ENCODE measurements around the gene SPATA18. TPM values are rescaled to one million over a fixed set of nuclear protein-coding genes. Genes with fewer than 3 reads are reported as not detected.

Gene SPATA18
- total RNA-seq, 4 donors from 2014 or later = 0.46 to 2.6 (median 1.5) TPM

GRCh38 chr4:52105276-52105675, 54.2 kb downstream of the SPATA18 start:
- DNase-seq (no peak), ATAC-seq (no peak)
- Histone ChIP-seq H3K36me3 (no peaks in the 10 kb centered on the region), H3K4me1 (peaks cover 7 to 17% of the 10 kb centered on the region in 2 donors), H3K4me3 (no peak overlapping the region), H3K27me3 (no peaks in the 10 kb centered on the region), H3K9me3 (no peaks in the 10 kb centered on the region), H3K27ac (no peak overlapping the region)
- TF ChIP-seq CTCF (IDR thresholded peaks at IDR 0.05 in 4 of 5, conservative IDR thresholded peaks at IDR 0.05 in 1 of 5) (no peak), POLR2A (IDR thresholded peaks at IDR 0.05) (no peak)
- in situ Hi-C loops (cut with MboI; ENCODE audit: low sequenced_read_pairs in 4 of 4) = loop anchor here in 1 of 4 donors (25.0 kb wide), 1 partner anchor 882 kb away; no protein-coding TSS in a partner anchor
- intact Hi-C loops (cut with DNase I; ENCODE audit: low total_unique reads) = no loop called here

GRCh38 chr4:52106191-52106590, 55.1 kb downstream of the SPATA18 start:
- DNase-seq (no peak), ATAC-seq (no peak)
- no peaks in the 10 kb centered on the region for H3K9me3 ChIP-seq
- no peak for TF ChIP-seq CTCF (IDR thresholded peaks at IDR 0.05 in 4 of 5, conservative IDR thresholded peaks at IDR 0.05 in 1 of 5)
- no peak for TF ChIP-seq POLR2A (IDR thresholded peaks at IDR 0.05)
- H3K4me3 ChIP-seq = no peak overlapping the region
- H3K36me3 ChIP-seq = no peaks in the 10 kb centered on the region
- intact Hi-C loops (cut with DNase I; ENCODE audit: low total_unique reads) = no loop called here
- no peak overlapping the region for H3K27ac ChIP-seq
- in situ Hi-C loops (cut with MboI; ENCODE audit: low sequenced_read_pairs in 4 of 4) = loop anchor here in 1 of 4 donors (25.0 kb wide), 1 partner anchor 881 kb away; no protein-coding TSS in a partner anchor
- H3K4me1 ChIP-seq = peaks cover 7 to 17% of the 10 kb centered on the region in 2 donors
- H3K27me3 ChIP-seq = no peaks in the 10 kb centered on the region

- intact Hi-C loops (cut with DNase I; ENCODE audit: low total_unique reads) (no loop called here), in situ Hi-C loops (cut with MboI; ENCODE audit: low sequenced_read_pairs in 4 of 4) (loop anchor here in 1 of 4 donors (25.0 kb wide), 1 partner anchor 881 kb away; no protein-coding TSS in a partner anchor)
- no peak for DNase-seq
- TF ChIP-seq CTCF (IDR thresholded peaks at IDR 0.05 in 4 of 5, conservative IDR thresholded peaks at IDR 0.05 in 1 of 5) (no peak), POLR2A (IDR thresholded peaks at IDR 0.05) (no peak)
- peak; percentile 68 to 75 for ATAC-seq
- Histone ChIP-seq H3K4me1 (peaks cover 7 to 17% of the 10 kb centered on the region in 2 donors), H3K4me3 (no peak overlapping the region), H3K27ac (no peak overlapping the region), H3K36me3 (no peaks in the 10 kb centered on the region), H3K9me3 (no peaks in the 10 kb centered on the region), H3K27me3 (no peaks in the 10 kb centered on the region)
Observed at GRCh38 chr4:52106660-52107059, 55.6 kb downstream of the SPATA18 start.

GRCh38 chr4:52107336-52107735, 56.2 kb downstream of the SPATA18 start:
- no peaks in the 10 kb centered on the region for H3K9me3 ChIP-seq
- DNase-seq = no peak
- no peaks in the 10 kb centered on the region for H3K36me3 ChIP-seq
- ATAC-seq = no peak
- no peaks in the 10 kb centered on the region for H3K27me3 ChIP-seq
- intact Hi-C loops (cut with DNase I; ENCODE audit: low total_unique reads) (no loop called here), in situ Hi-C loops (cut with MboI; ENCODE audit: low sequenced_read_pairs in 4 of 4) (loop anchor here in 1 of 4 donors (25.0 kb wide), 1 partner anchor 880 kb away; no protein-coding TSS in a partner anchor)
- H3K4me1 ChIP-seq = peaks cover 7 to 17% of the 10 kb centered on the region in 2 donors
- no peak overlapping the region for H3K27ac ChIP-seq
- H3K4me3 ChIP-seq = no peak overlapping the region
- TF ChIP-seq CTCF (IDR thresholded peaks at IDR 0.05 in 4 of 5, conservative IDR thresholded peaks at IDR 0.05 in 1 of 5) = no peak
- TF ChIP-seq POLR2A (IDR thresholded peaks at IDR 0.05) = no peak

- no peak for ATAC-seq
- Histone ChIP-seq H3K27ac (no peak overlapping the region), H3K27me3 (no peaks in the 10 kb centered on the region), H3K36me3 (no peaks in the 10 kb centered on the region), H3K9me3 (no peaks in the 10 kb centered on the region), H3K4me3 (no peak overlapping the region), H3K4me1 (peaks cover 7 to 17% of the 10 kb centered on the region in 2 donors)
- TF ChIP-seq CTCF (IDR thresholded peaks at IDR 0.05 in 4 of 5, conservative IDR thresholded peaks at IDR 0.05 in 1 of 5) = no peak
- no peak for TF ChIP-seq POLR2A (IDR thresholded peaks at IDR 0.05)
- in situ Hi-C loops (cut with MboI; ENCODE audit: low sequenced_read_pairs in 4 of 4) = loop anchor here in 1 of 4 donors (25.0 kb wide), 1 partner anchor 880 kb away; no protein-coding TSS in a partner anchor
- DNase-seq = no peak
- intact Hi-C loops (cut with DNase I; ENCODE audit: low total_unique reads) = no loop called here
Observed at GRCh38 chr4:52107745-52108144, 56.6 kb downstream of the SPATA18 start.
